HCT116 (cell line): ENCODE measurements around the gene MYBPC1. TPM values are rescaled to one million over a fixed set of nuclear protein-coding genes. Genes with fewer than 3 reads are reported as not detected.

Experiments used
- ATAC-seq: fragments of 200-7000 bp; cut with Tn5 transposase; 2 replicates; pipeline ENCODE4 v1.9.1; 2020; ENCODE audit warnings: mild to moderate bottlenecking, moderate library complexity
- Bru-seq: library from RNA; stranded (reverse); fragments of 400-500 nt; gene quantifications from one replicate; lab custom pipeline; 2021; lab: Mats Ljungman, UMichigan
- BruChase-seq, 2 experiments: library from RNA; stranded (reverse); fragments of 400-500 nt; gene quantifications; one replicate each; lab custom pipeline; 2021; lab: Mats Ljungman, UMichigan
- BruUV-seq: library from RNA; stranded (reverse); fragments of 400-500 nt; replicated peaks from 2 replicates; lab custom pipeline; 2021; lab: Mats Ljungman, UMichigan
- CTCF ChIA-PET: fragments of 300-600 bp; sonication (Branson Sonifier 250); formaldehyde crosslinking; loops from one replicate; lab custom pipeline; 2021; ENCODE audit warnings: antibody characterized with exemption; lab: Charles Lee
- POLR2A ChIA-PET: fragments of 300-600, 350-600 bp; sonication (Branson Sonifier 250); formaldehyde crosslinking; loops from one replicate; lab custom pipeline; 2021; ENCODE audit warnings: antibody characterized with exemption; lab: Charles Lee
- RAD21 ChIA-PET, 2 experiments: fragments of 300-600 bp; sonication (Branson Sonifier 250); formaldehyde crosslinking; loops; one replicate each; lab custom pipeline; 2023; ENCODE audit warnings: low total read pairs in 2 of 2; ENCODE audit not compliant: uncharacterized antibody in 2 of 2, unreplicated experiment in 2 of 2, low non-redundant PET in 1 of 2; lab: Charles Lee
- DNase-seq: peaks from one replicate; pipeline ENCODE4 v3.0.0-alpha.2; 2010; ENCODE audit warnings: low read depth, low spot score
- H2AFZ ChIP-seq: fragments of 200-600 bp; shearing (Covaris generic), sonication (generic); 2 replicates; pipeline ENCODE4 v1.6.1; 2017; ENCODE audit warnings: low read depth, mixed run types, mixed read lengths, antibody characterized with exemption, low read length; ENCODE audit not compliant: poor library complexity, severe bottlenecking
- H3K27ac ChIP-seq: 2 replicates; pipeline ENCODE4 v1.5.1; 2012; ENCODE audit warnings: low read depth, low read length
- H3K27me3 ChIP-seq: fragments of 200-600 bp; sonication (generic); 2 replicates; pipeline ENCODE4 v1.6.1; 2016; ENCODE audit warnings: mixed run types, low read length, mixed read lengths; ENCODE audit not compliant: insufficient read depth
- H3K36me3 ChIP-seq, 2 experiments: fragments of 200-500 bp in 1 of 2; fragments of 200-600 bp in 1 of 2; sonication (Bioruptor generic) in 1 of 2; sonication (generic) in 1 of 2; 2 replicates each; pipeline versions ENCODE4 v1.5.1 to v1.6.1; 2014 to 2016; ENCODE audit warnings: low read length in 2 of 2, inconsistent platforms in 1 of 2, mixed read lengths in 1 of 2, mixed run types in 1 of 2; ENCODE audit not compliant: insufficient read depth in 2 of 2, control insufficient read depth in 1 of 2
- H3K4me1 ChIP-seq, 2 experiments: fragments of 200-600 bp in 1 of 2; sonication (generic) in 1 of 2; 2 replicates each; pipeline versions ENCODE4 v1.5.1 to v1.6.1; 2012 to 2017; ENCODE audit warnings: low read length in 2 of 2, inconsistent platforms in 1 of 2, mild to moderate bottlenecking in 1 of 2, mixed read lengths in 1 of 2, mixed run types in 1 of 2, moderate library complexity in 1 of 2; ENCODE audit not compliant: insufficient read depth in 2 of 2, control insufficient read depth in 1 of 2
- H3K4me2 ChIP-seq: fragments of 200-600 bp; sonication (generic); 2 replicates; pipeline ENCODE4 v1.6.1; 2017; ENCODE audit warnings: mixed run types, low read length, mixed read lengths
- H3K4me3 ChIP-seq, 2 experiments: fragments of 200-600 bp in 1 of 2; sonication (generic) in 1 of 2; replicated peaks in 1 of 2; 2 replicates each; pipeline ENCODE4 v1.5.1; 2011 to 2016; ENCODE audit warnings: low read length in 2 of 2, control low read depth in 1 of 2, low read depth in 1 of 2, mild to moderate bottlenecking in 1 of 2, mixed read lengths in 1 of 2, mixed run types in 1 of 2
- H3K79me2 ChIP-seq: fragments of 200-600 bp; sonication (generic); 2 replicates; pipeline ENCODE4 v1.6.1; 2017; ENCODE audit warnings: mild to moderate bottlenecking, mixed run types, low read length, moderate library complexity, mixed read lengths; ENCODE audit not compliant: insufficient read depth
- H3K9ac ChIP-seq: fragments of 200-600 bp; sonication (generic); 2 replicates; pipeline ENCODE4 v1.6.1; 2016; ENCODE audit warnings: low read length, mixed read lengths
- H3K9me2 ChIP-seq: fragments of 200-600 bp; sonication (generic), shearing (Covaris generic); 2 replicates; pipeline ENCODE4 v1.6.1; 2017; ENCODE audit warnings: mixed run types, mild to moderate bottlenecking, moderate library complexity; ENCODE audit not compliant: insufficient read depth
- H3K9me3 ChIP-seq, 2 experiments: fragments of 200-500 bp in 1 of 2; fragments of 200-600 bp in 1 of 2; sonication (Bioruptor generic) in 1 of 2; sonication (generic) in 1 of 2; 2 replicates each; pipeline ENCODE4 v1.6.1; 2014 to 2017; ENCODE audit warnings: low read length in 2 of 2, mixed read lengths in 2 of 2, inconsistent platforms in 1 of 2, low read depth in 1 of 2, mild to moderate bottlenecking in 1 of 2, mixed run types in 1 of 2, moderate library complexity in 1 of 2; ENCODE audit not compliant: control insufficient read depth in 1 of 2, insufficient read depth in 1 of 2
- H4K20me1 ChIP-seq: fragments of 200-600 bp; sonication (generic), shearing (Covaris generic); 2 replicates; pipeline ENCODE4 v1.6.1; 2017; ENCODE audit warnings: mixed run types, mild to moderate bottlenecking, moderate library complexity; ENCODE audit not compliant: insufficient read depth
- ATF3 ChIP-seq: IDR thresholded peaks from 2 replicates; pipeline ENCODE4 v1.6.1; 2012
- CBX3 ChIP-seq: IDR thresholded peaks from 2 replicates; pipeline ENCODE4 v1.6.1; 2012; ENCODE audit warnings: low read depth
- CTCF ChIP-seq, 3 experiments: fragments of 200-600 bp in 1 of 3; sonication (generic) in 1 of 3; IDR thresholded peaks in 2 of 3; conservative IDR thresholded peaks in 1 of 3; 2 replicates each; pipeline ENCODE4 v1.5.1; 2012 to 2017; ENCODE audit warnings: low read depth in 2 of 3, low read length in 2 of 3, antibody characterized with exemption in 1 of 3, borderline replicate concordance in 1 of 3, control low read depth in 1 of 3, mild to moderate bottlenecking in 1 of 3, mixed read lengths in 1 of 3, mixed run types in 1 of 3, moderate library complexity in 1 of 3; ENCODE audit not compliant: insufficient read depth in 1 of 3
- ELF1 ChIP-seq: IDR thresholded peaks from 2 replicates; pipeline ENCODE4 v1.6.1; 2012; ENCODE audit warnings: low read depth, borderline replicate concordance
- EZH2 ChIP-seq: fragments of 200-600 bp; sonication (generic); IDR thresholded peaks from 2 replicates; pipeline ENCODE4 v1.6.1; 2017; ENCODE audit warnings: antibody characterized with exemption, mixed run types
- MAX ChIP-seq: IDR thresholded peaks from 2 replicates; pipeline ENCODE4 v1.6.1; 2012
- REST ChIP-seq: IDR thresholded peaks from 2 replicates; pipeline ENCODE4 v1.6.1; 2012; ENCODE audit warnings: low read depth
- SIN3A ChIP-seq: IDR thresholded peaks from 2 replicates; pipeline ENCODE4 v1.6.1; 2012; ENCODE audit warnings: low read depth
- SP1 ChIP-seq: IDR thresholded peaks from 2 replicates; pipeline ENCODE4 v1.6.1; 2012; ENCODE audit warnings: low read depth
- TCF7L2 ChIP-seq: IDR thresholded peaks from 2 replicates; pipeline ENCODE4 v1.7.0; 2011; ENCODE audit warnings: borderline replicate concordance, inconsistent platforms; ENCODE audit not compliant: insufficient read depth, insufficient read length; ENCODE audit errors: extremely low read depth
- YY1 ChIP-seq: IDR thresholded peaks from 2 replicates; pipeline ENCODE4 v1.6.1; 2011; ENCODE audit warnings: low read length, low read depth, moderate library complexity, mild to moderate bottlenecking; ENCODE audit not compliant: insufficient replicate concordance; ENCODE audit errors: extremely low read depth
- intact Hi-C: fragments of 100-400 bp; cut with micrococcal nuclease; formaldehyde crosslinking; loops from 2 replicates; pipeline ENCODE4 v1.10.0; 2022
- long read RNA-seq: library from polyadenylated mRNA; unstranded; transcript quantifications from one replicate; pipeline ENCODE4 v2.0.0, GENCODE V29; 2021; ENCODE audit not compliant: unreplicated experiment
- polyA plus RNA-seq: library from polyadenylated mRNA; unstranded; fragments of >200 nt; gene quantifications from 2 replicates; pipeline ENCODE4 v1.2.1, GENCODE V29; 2012; ENCODE audit warnings: missing spikeins
- total RNA-seq: library from RNA; stranded (reverse); gene quantifications from one replicate; pipeline ENCODE4 v1.2.1, GENCODE V29; 2021; ENCODE audit not compliant: unreplicated experiment

MYBPC1 gene
- total RNA-seq (not detected), Bru-seq, nascent RNA (percentile 5 among the genes with signal in this experiment), BruChase-seq, experiment 1, labeled RNA remaining after a 6-hour chase (percentile 3 among the genes with signal in this experiment), BruChase-seq, experiment 2, labeled RNA remaining after a 2-hour chase (percentile 2 among the genes with signal in this experiment)
- polyA plus RNA-seq = 0.04 and 0.06 TPM in 2 replicates
- long read RNA-seq = 0 reads

- TF ChIP-seq YY1 = no peak
- TF ChIP-seq ELF1 = no peak
- no peak for TF ChIP-seq SP1
- TF ChIP-seq CTCF (IDR thresholded peaks at IDR 0.05 in 2 of 3, conservative IDR thresholded peaks at IDR 0.05 in 1 of 3; ENCODE audit: borderline replicate concordance in 1 of 3, insufficient read depth in 1 of 3, low read depth in 2 of 3, low read length in 2 of 3) = no peak
- TF ChIP-seq EZH2 = no peak
- no peak for TF ChIP-seq TCF7L2
- TF ChIP-seq REST = no peak
- no peak for TF ChIP-seq CBX3
- no peak for TF ChIP-seq ATF3
- no peak for TF ChIP-seq SIN3A
- TF ChIP-seq MAX = no peak
- Histone ChIP-seq H3K9ac (no peak within 1 kb of the TSS), H3K4me1 (peaks cover 0 to 3% of the 10 kb centered on the region in 2 experiments; a peak in 1 of 4 replicates), H3K79me2 (no peaks in the 10 kb centered on the region), H4K20me1 (no peaks in the 10 kb centered on the region), H3K27me3 (no peaks in the 10 kb centered on the region), H2AFZ (no peak within 1 kb of the TSS), H3K4me2 (no peak within 1 kb of the TSS), H3K4me3 (no peak within 1 kb of the TSS), H3K36me3 (no peaks in the 10 kb centered on the region), H3K9me3 (no peaks in the 10 kb centered on the region), H3K9me2 (no peaks in the 10 kb centered on the region), H3K27ac (no peak within 1 kb of the TSS)
- CTCF ChIA-PET = no interaction called here
- RAD21 ChIA-PET = no interaction called here
- ATAC-seq (peak; percentile 49), DNase-seq (no peak)
- intact Hi-C loops = no loop called here
- BruUV-seq = no TSS peak
- POLR2A ChIA-PET = no interaction called here
Measured at GRCh38 chr12:101594700-101595099, at the start of gene MYBPC1. MYBPC1 (plus strand) TSS chr12:101594971; CDS start chr12:101595071, 100 bp downstream.
